ENCODE data around the gene MAP3K12. TPM values are rescaled to one million over a fixed set of nuclear protein-coding genes. Genes with fewer than 3 reads are reported as not detected.
A peak's percentile ranks its signal among the peaks of the same experiment; 100 is the strongest.

Gene MAP3K12
- total RNA-seq, 1 donor from 2014 or later = 32.9 TPM

DNA sequence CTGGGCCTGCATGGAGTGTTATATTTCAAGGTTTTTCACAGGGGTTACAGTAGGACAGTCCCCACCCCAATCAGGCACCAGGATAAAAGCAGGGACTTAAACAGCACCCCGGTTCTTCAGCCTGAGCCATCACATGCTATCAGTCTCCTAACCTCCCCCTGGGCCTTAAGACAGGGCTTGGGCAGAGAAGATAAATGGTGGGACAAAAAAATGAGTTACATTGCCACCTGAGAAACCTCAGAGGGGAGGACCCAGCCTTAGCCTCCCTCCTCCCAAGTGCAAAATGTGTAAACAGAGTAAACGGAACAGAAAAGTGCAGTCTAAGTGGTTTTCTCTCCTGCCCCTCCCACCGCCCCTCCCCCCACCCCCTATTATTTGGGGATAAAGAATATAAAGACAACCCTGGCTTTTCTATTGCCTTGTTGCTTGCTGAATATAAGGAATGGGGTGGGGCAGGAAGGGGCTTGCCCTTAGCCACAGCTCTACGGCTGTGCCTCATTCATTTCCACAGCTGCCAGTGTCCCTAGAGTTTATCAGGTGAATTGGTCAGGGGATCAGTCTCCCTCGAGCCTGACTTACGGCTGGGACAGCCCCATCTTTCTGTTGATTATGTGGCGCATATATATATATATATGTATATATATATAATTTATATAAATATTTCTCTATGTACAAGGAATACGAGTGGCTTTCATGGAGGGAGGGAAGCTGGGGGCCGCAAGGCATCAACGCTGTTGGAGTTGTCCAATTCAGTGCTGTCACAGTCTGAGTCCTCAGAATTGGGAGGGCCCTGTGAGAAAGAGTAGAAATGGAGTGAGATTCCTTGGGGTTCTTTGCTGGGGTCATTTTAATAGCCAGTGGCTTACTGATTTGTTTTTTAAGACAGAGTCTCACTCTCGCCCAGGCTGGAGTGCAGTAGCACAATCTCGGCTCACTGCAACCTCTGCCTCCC, 18.5 kb downstream of the MAP3K12 start:
- Mint-ChIP-seq H3K27me3 (ENCODE audit: low read depth) (peaks cover 16% of the 10 kb centered on the region), H3K9me3 (no peaks in the 10 kb centered on the region), H3K36me3 (ENCODE audit: low read depth) (peaks cover 35% of the 10 kb centered on the region), H3K4me1 (peaks cover 31% of the 10 kb centered on the region), H3K4me3 (peak overlapping the region; percentile 56), H3K27ac (ENCODE audit: unreplicated experiment) (peak overlapping the region; percentile 12)
- no peak for DNase-seq (ENCODE audit: low read depth, low spot score)
- peak; percentile 16 for TF ChIP-seq CTCF (conservative IDR thresholded peaks at IDR 0.05)

- no peak overlapping the region for H3K4me3 Mint-ChIP-seq
- H3K4me1 Mint-ChIP-seq = peaks cover 41% of the 10 kb centered on the region
- peaks cover 35% of the 10 kb centered on the region for H3K36me3 Mint-ChIP-seq (ENCODE audit: low read depth)
- H3K9me3 Mint-ChIP-seq = no peaks in the 10 kb centered on the region
- TF ChIP-seq CTCF (conservative IDR thresholded peaks at IDR 0.05) = no peak
- H3K27me3 Mint-ChIP-seq (ENCODE audit: low read depth) = peaks cover 16% of the 10 kb centered on the region
- DNase-seq (ENCODE audit: low read depth, low spot score) = no peak
- H3K27ac Mint-ChIP-seq (ENCODE audit: unreplicated experiment) = no peak overlapping the region
These were observed 19.9 kb downstream of the MAP3K12 start for GRCh38 chr12:53479331-53479730.

DNA sequence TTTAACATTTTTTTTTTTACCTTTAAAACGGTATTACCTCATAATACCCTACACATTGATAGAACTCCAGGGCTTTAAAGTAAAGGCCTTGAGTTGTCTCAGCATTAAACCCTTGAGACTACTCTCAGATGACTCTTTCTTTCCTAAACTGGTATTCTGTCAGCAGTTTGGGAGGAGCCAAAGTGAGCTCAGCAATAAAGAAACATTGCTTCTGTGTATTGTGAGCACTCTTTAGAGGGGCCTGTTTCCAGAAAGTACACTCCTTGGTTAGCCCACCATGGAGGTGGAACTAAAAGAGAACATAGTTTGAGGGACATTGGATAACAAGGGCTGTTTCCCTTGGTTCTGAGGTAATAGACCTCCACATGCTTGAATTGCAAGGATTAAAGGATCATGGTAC, 20.4 kb downstream of the MAP3K12 start:
- TF ChIP-seq CTCF (conservative IDR thresholded peaks at IDR 0.05) = no peak
- peaks cover 36% of the 10 kb centered on the region for H3K36me3 Mint-ChIP-seq (ENCODE audit: low read depth)
- no peak for DNase-seq (ENCODE audit: low read depth, low spot score)
- peaks cover 16% of the 10 kb centered on the region for H3K27me3 Mint-ChIP-seq (ENCODE audit: low read depth)
- no peak overlapping the region for H3K27ac Mint-ChIP-seq (ENCODE audit: unreplicated experiment)
- H3K9me3 Mint-ChIP-seq = no peaks in the 10 kb centered on the region
- H3K4me3 Mint-ChIP-seq = no peak overlapping the region
- peaks cover 46% of the 10 kb centered on the region for H3K4me1 Mint-ChIP-seq

GRCh38 chr12:53476769-53477209, 22.5 kb downstream of the MAP3K12 start:
- Mint-ChIP-seq H3K36me3 (ENCODE audit: low read depth) (peaks cover 40% of the 10 kb centered on the region), H3K27ac (ENCODE audit: unreplicated experiment) (no peak overlapping the region), H3K4me3 (peak overlapping the region; percentile 64), H3K9me3 (no peaks in the 10 kb centered on the region), H3K27me3 (ENCODE audit: low read depth) (peaks cover 3% of the 10 kb centered on the region), H3K4me1 (peaks cover 57% of the 10 kb centered on the region)
- DNase-seq (ENCODE audit: low read depth, low spot score) = no peak
- TF ChIP-seq CTCF (conservative IDR thresholded peaks at IDR 0.05) = peak; percentile 48

GRCh38 chr12:53474819-53475218, 24.4 kb downstream of the MAP3K12 start:
- no peak overlapping the region for H3K27ac Mint-ChIP-seq (ENCODE audit: unreplicated experiment)
- peak overlapping the region; percentile 66 for H3K4me3 Mint-ChIP-seq
- TF ChIP-seq CTCF (conservative IDR thresholded peaks at IDR 0.05) = no peak
- peaks cover 58% of the 10 kb centered on the region for H3K4me1 Mint-ChIP-seq
- peaks cover 3% of the 10 kb centered on the region for H3K27me3 Mint-ChIP-seq (ENCODE audit: low read depth)
- H3K9me3 Mint-ChIP-seq = no peaks in the 10 kb centered on the region
- peaks cover 46% of the 10 kb centered on the region for H3K36me3 Mint-ChIP-seq (ENCODE audit: low read depth)
- DNase-seq (ENCODE audit: low read depth, low spot score) = no peak
